A549 treated with AZD9567 at 1 μM for 4 hours (cell line): Measurements from ENCODE around the gene ACOXL. TPM values are rescaled to one million over a fixed set of nuclear protein-coding genes. Genes with fewer than 3 reads are reported as not detected.

Experiments used
- total RNA-seq: library from RNA; stranded (reverse); fragments of 200-300 nt; extraction: Qiagen RNA extraction; gene quantifications from 5 replicates; pipeline ENCODE4 v1.2.3, GENCODE V29; 2022; ENCODE audit not compliant: insufficient read depth

ACOXL gene
- not detected in 5 replicates for total RNA-seq

GRCh38 chr2:110732422-110733413 is at the start of gene ACOXL:
Gene ACOXL (plus strand): TSS chr2:110732573. CDS start chr2:110768390, 35,817 bp downstream.

GRCh38 chr2:111120253-111121027 is 388.1 kb downstream of the ACOXL start, which contains the start of gene BCL2L11:
Gene BCL2L11 (plus strand): TSS chr2:111120914. CDS start chr2:111123746, 2,832 bp downstream.

Other genes starting within 250 kb of the ACOXL start
- gene RGPD6, start 155.4 kb upstream of the ACOXL start, total RNA-seq = 9.0 to 14.6 TPM (median 9.5 TPM) in 5 replicates
- 37.2 to 47.0 TPM (median 43.1 TPM) in 5 replicates for gene BUB1, start 54.5 kb upstream of the ACOXL start, total RNA-seq